Ishikawa (cell line): Measurements from ENCODE around the gene PTPRA.

Experiments used
- CEBPB ChIP-seq: IDR thresholded peaks from 2 replicates; pipeline ENCODE4 v1.6.1; 2012
- CREB1 ChIP-seq: IDR thresholded peaks from 2 replicates; pipeline ENCODE4 v1.6.1; 2012; ENCODE audit warnings: low read depth
- EGR1 ChIP-seq: IDR thresholded peaks from 2 replicates; pipeline ENCODE4 v1.6.1; 2012
- EP300 ChIP-seq: IDR thresholded peaks from 2 replicates; pipeline ENCODE4 v1.6.1; 2012; ENCODE audit warnings: borderline replicate concordance
- MAX ChIP-seq: IDR thresholded peaks from 2 replicates; pipeline ENCODE4 v1.6.1; 2012
- NFIC ChIP-seq: IDR thresholded peaks from 2 replicates; pipeline ENCODE4 v1.6.1; 2012
- RAD21 ChIP-seq: IDR thresholded peaks from 2 replicates; pipeline ENCODE4 v1.6.1; 2012; ENCODE audit warnings: low read depth
- REST ChIP-seq: IDR thresholded peaks from 2 replicates; pipeline ENCODE4 v1.6.1; 2012; ENCODE audit warnings: low read depth, mild to moderate bottlenecking
- TAF1 ChIP-seq: IDR thresholded peaks from 2 replicates; pipeline ENCODE4 v1.6.1; 2012; ENCODE audit warnings: low read depth, mild to moderate bottlenecking
- TCF12 ChIP-seq: IDR thresholded peaks from 2 replicates; pipeline ENCODE4 v1.6.1; 2012; ENCODE audit warnings: low read depth
- TEAD4 ChIP-seq: IDR thresholded peaks from 2 replicates; pipeline ENCODE4 v1.6.1; 2012
- USF1 ChIP-seq: IDR thresholded peaks from 2 replicates; pipeline ENCODE4 v1.6.1; 2012
- YY1 ChIP-seq: IDR thresholded peaks from 2 replicates; pipeline ENCODE4 v1.6.1; 2012; ENCODE audit warnings: low read depth
- ZBTB7A ChIP-seq: IDR thresholded peaks from 2 replicates; pipeline ENCODE4 v1.6.1; 2012; ENCODE audit warnings: low read depth

- TF ChIP-seq TAF1 = no peak
- TF ChIP-seq EP300 = no peak
- no peak for TF ChIP-seq CEBPB
- TF ChIP-seq NFIC = no peak
- no peak for TF ChIP-seq TCF12
- no peak for TF ChIP-seq YY1
- no peak for TF ChIP-seq REST
- TF ChIP-seq MAX = no peak
- no peak for TF ChIP-seq CREB1
- no peak for TF ChIP-seq TEAD4
- TF ChIP-seq EGR1 = no peak
- no peak for TF ChIP-seq RAD21
- no peak for TF ChIP-seq ZBTB7A
- TF ChIP-seq USF1 = no peak
Measured at GRCh38 chr20:3032624-3033023, 159.3 kb downstream of the PTPRA start.
